ENCODE measurements around the gene BICRA. TPM values are rescaled to one million over a fixed set of nuclear protein-coding genes. Genes with fewer than 3 reads are reported as not detected.
A peak's percentile ranks its signal among the peaks of the same experiment; 100 is the strongest.

Gene BICRA
- total RNA-seq, 1 experiment from 2014 or later: 13.1 TPM

DNA sequence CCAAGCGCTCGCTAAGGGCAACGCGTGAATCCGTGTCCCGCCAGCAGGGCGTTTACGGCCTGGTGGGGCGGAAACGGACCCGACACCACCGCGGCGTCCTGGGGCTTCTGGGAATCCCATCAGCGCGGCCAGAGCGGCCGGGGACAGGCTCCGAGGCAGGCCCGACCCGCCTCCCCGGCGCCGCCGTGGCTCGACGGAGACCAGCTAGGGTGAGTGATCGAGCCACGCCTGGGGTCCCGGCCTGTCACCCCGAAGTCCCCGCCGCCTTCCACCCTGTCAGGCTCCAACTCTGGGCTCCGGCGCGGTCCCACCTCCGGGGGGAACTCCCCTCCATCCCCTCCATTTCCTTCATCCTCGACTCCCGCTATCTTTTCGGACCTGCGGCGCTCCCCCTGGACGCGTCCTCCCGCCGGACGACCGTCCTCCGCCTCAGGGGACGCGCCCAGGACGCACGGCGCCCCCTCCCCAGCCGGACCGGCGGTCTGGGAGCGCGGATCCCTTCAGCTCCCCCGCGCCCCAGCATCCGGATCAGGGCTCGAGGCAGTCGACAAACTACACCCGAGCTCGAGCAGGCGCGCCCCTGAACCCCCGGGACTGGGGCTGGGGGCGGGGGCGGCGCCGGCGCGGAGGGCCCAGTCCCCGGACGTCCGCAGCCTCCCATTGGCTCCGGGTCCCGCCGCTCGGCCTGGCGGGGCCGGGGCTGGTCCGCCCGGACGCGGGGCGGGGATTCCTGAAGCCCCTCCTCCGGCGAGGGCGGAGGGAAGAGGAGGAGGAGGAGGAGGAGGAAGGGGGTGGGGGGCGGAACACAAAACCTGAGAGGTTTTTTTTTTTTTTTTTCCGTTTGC lies 638 bp upstream of the BICRA start:
- intact Hi-C loops (cut with micrococcal nuclease): loop anchor here (1.0 to 5.0 kb wide), 3 partner anchors 91 to 171 kb away; partner anchors contain the start of gene NAPA
- POLR2A ChIA-PET: interaction anchor here (0.5 to 3.7 kb wide), 13 partner anchors 9 to 364 kb away, joined by 3 to 54 read pairs (median 4); partner anchors contain the start of genes KPTN and NAPA
- Mint-ChIP-seq H3K27me3 (ENCODE audit: insufficient read depth, unreplicated experiment) (no peaks in the 10 kb centered on the region), H3K9me3 (ENCODE audit: unreplicated experiment) (no peaks in the 10 kb centered on the region), H3K27ac (ENCODE audit: low read depth, unreplicated experiment) (peak overlapping the region; percentile 75), H3K36me3 (ENCODE audit: insufficient read depth, unreplicated experiment) (peaks cover 18% of the 10 kb centered on the region), H3K4me3 (ENCODE audit: unreplicated experiment) (peak overlapping the region; percentile 84), H3K4me1 (ENCODE audit: insufficient read depth, unreplicated experiment) (peaks cover 15% of the 10 kb centered on the region)
- TF ChIP-seq, protein P1, sequence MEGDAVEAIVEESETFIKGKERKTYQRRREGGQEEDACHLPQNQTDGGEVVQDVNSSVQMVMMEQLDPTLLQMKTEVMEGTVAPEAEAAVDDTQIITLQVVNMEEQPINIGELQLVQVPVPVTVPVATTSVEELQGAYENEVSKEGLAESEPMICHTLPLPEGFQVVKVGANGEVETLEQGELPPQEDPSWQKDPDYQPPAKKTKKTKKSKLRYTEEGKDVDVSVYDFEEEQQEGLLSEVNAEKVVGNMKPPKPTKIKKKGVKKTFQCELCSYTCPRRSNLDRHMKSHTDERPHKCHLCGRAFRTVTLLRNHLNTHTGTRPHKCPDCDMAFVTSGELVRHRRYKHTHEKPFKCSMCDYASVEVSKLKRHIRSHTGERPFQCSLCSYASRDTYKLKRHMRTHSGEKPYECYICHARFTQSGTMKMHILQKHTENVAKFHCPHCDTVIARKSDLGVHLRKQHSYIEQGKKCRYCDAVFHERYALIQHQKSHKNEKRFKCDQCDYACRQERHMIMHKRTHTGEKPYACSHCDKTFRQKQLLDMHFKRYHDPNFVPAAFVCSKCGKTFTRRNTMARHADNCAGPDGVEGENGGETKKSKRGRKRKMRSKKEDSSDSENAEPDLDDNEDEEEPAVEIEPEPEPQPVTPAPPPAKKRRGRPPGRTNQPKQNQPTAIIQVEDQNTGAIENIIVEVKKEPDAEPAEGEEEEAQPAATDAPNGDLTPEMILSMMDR (IDR thresholded peaks at IDR 0.05; ENCODE audit: unreplicated experiment): no peak
- CTCF ChIA-PET: interaction anchor here (0.6 to 1.0 kb wide), 3 partner anchors 106 to 1568 kb away, joined by 3 to 6 read pairs (median 4); partner anchors contain the start of gene IGFL4
- BruUV-seq (replicated peaks): TSS peak; percentile 66
- peak; percentile 96 for DNase-seq (ENCODE audit: unreplicated experiment)

DNA sequence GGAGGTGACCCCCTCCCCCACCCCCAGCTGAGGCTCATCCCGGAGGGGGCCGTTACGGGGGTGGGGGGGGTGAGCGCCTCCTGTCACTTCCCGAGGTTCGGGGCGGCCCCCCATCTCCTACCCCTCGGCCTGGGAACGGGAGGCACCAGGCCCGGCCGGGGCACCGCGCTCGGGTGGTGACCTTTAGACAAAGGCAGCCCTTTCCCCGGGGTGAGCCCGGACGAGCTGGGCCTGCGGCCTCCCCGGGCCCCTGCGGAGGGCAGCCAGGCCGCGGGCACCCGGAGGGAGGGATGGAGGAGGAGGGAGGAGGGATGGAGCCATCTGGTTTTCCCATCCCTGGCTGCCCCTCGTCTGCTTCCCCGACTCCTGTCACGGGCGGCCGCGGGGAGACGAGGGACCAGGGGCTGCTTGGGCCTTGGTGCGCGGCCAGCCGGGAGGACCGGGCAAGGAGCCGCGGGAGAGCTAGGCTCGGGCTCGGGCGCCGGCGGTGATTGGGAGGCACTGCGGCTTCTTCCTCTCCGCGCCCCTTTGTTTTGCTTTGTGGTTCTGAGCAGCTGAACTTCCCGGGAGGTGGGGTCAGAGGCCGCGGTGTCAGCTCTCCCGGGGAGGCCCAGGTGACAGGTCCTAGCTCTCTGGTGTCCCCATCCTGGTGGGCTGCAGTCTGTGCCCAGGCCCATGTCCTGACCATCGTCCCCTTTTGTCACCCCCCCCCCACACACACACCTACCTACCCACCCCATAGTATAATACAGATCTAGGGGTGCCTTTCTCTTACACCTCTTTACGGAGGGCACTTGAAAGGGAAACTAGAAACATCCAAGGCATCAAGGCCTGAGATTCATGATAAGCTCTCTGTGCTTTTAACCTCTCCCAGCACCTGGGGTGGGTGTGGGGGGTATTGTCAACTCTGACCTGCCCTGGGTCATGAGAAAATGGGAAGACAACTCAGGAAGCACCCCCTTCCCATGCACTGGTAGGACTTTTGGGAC lies 1.3 kb downstream of the BICRA start:
- no peaks in the 10 kb centered on the region for H3K27me3 Mint-ChIP-seq (ENCODE audit: insufficient read depth, unreplicated experiment)
- peak; percentile 54 for DNase-seq (ENCODE audit: unreplicated experiment)
- peaks cover 18% of the 10 kb centered on the region for H3K36me3 Mint-ChIP-seq (ENCODE audit: insufficient read depth, unreplicated experiment)
- no TSS peak for BruUV-seq (replicated peaks)
- H3K27ac Mint-ChIP-seq (ENCODE audit: low read depth, unreplicated experiment): peak overlapping the region; percentile 57
- no peaks in the 10 kb centered on the region for H3K9me3 Mint-ChIP-seq (ENCODE audit: unreplicated experiment)
- H3K4me3 Mint-ChIP-seq (ENCODE audit: unreplicated experiment): peak overlapping the region; percentile 84
- ChIA-PET CTCF (interaction anchor here (0.6 to 2.3 kb wide), 10 partner anchors 54 to 181 kb away, joined by 3 to 18 read pairs (median 5); partner anchors contain the start of gene KPTN), POLR2A (interaction anchor here (0.7 to 5.0 kb wide), 18 partner anchors 10 to 1159 kb away, joined by 3 to 75 read pairs (median 4); partner anchors contain the start of gene NAPA)
- H3K4me1 Mint-ChIP-seq (ENCODE audit: insufficient read depth, unreplicated experiment): peaks cover 22% of the 10 kb centered on the region
- intact Hi-C loops (cut with micrococcal nuclease): loop anchor here (1.0 to 5.0 kb wide), 3 partner anchors 53 to 173 kb away; no protein-coding TSS in a partner anchor
- TF ChIP-seq, protein P1 (IDR thresholded peaks at IDR 0.05; ENCODE audit: unreplicated experiment): no peak

DNA sequence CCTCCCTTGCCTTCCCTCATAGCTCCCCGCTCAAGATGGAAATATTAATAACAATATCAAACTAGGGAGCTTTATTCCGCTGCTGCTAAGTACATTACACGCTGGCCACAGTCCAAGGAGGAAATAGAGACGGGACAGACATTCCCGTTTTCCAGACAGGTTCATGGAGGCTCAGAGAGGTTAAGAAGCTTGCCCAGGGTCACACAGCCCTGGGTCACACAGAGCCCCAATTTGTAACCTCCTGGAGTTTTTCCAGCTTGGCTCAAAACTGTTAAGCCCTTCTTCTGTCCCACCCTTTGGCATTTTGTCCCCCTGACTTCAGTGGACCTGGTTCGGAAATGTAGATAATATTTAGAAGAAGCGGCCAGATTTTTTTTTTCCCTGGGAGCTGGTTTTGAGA lies 2.0 kb downstream of the BICRA start:
- TSS peak; percentile 17 for BruUV-seq (replicated peaks)
- Mint-ChIP-seq H3K36me3 (ENCODE audit: insufficient read depth, unreplicated experiment) (peaks cover 18% of the 10 kb centered on the region), H3K27ac (ENCODE audit: low read depth, unreplicated experiment) (no peak overlapping the region), H3K9me3 (ENCODE audit: unreplicated experiment) (no peaks in the 10 kb centered on the region), H3K27me3 (ENCODE audit: insufficient read depth, unreplicated experiment) (no peaks in the 10 kb centered on the region), H3K4me1 (ENCODE audit: insufficient read depth, unreplicated experiment) (peaks cover 22% of the 10 kb centered on the region), H3K4me3 (ENCODE audit: unreplicated experiment) (peak overlapping the region; percentile 84)
- ChIA-PET POLR2A (interaction anchor here (0.7 to 5.0 kb wide), 14 partner anchors 10 to 1160 kb away, joined by 3 to 75 read pairs (median 5); partner anchors contain the start of gene NAPA), CTCF (interaction anchor here (0.6 to 2.3 kb wide), 11 partner anchors 53 to 180 kb away, joined by 3 to 18 read pairs (median 5); partner anchors contain the start of gene KPTN)
- intact Hi-C loops (cut with micrococcal nuclease): loop anchor here (1.0 kb wide), 1 partner anchor 52 kb away; no protein-coding TSS in a partner anchor
- TF ChIP-seq, protein P1 (IDR thresholded peaks at IDR 0.05; ENCODE audit: unreplicated experiment): no peak
- DNase-seq (ENCODE audit: unreplicated experiment): no peak

Data from MCF 10A (cell line).